Kidney epithelial cell (primary cell): ENCODE data around the gene HOXB6. TPM values are rescaled to one million over a fixed set of nuclear protein-coding genes. Genes with fewer than 3 reads are reported as not detected.

Source experiments
- DNase-seq: peaks from one replicate; pipeline ENCODE4 v3.0.0-alpha.2; 2010; ENCODE audit warnings: low read depth
- H3K27me3 ChIP-seq: 2 replicates; pipeline ENCODE4 v1.6.0; 2011; ENCODE audit warnings: low read length; ENCODE audit not compliant: control insufficient read depth, insufficient read depth
- H3K36me3 ChIP-seq: 2 replicates; pipeline ENCODE4 v1.5.1; 2011; ENCODE audit warnings: low read length; ENCODE audit not compliant: control insufficient read depth, insufficient read depth
- H3K4me3 ChIP-seq: 2 replicates; pipeline ENCODE4 v1.5.1; 2011; ENCODE audit warnings: low read depth, mild to moderate bottlenecking, control low read depth, low read length
- total RNA-seq: library from RNA; depleted of rRNA; stranded (reverse); fragments of >200 nt; gene quantifications from 2 replicates; pipeline ENCODE4 v1.2.3, GENCODE V29; 2015
- TF ChIP-seq, protein P1 (sequence below): IDR thresholded peaks from 2 replicates; pipeline ENCODE4 v1.5.1; 2011; ENCODE audit warnings: mild to moderate bottlenecking, moderate library complexity, low read length, control low read depth, inconsistent platforms; ENCODE audit not compliant: insufficient read depth, poor library complexity, severe bottlenecking

The HOXB6 gene
- total RNA-seq = 29.8 and 30.7 TPM in 2 replicates

- peak; percentile 55 for DNase-seq
- peak within 1 kb of the TSS; percentile 92 for H3K4me3 ChIP-seq
- TF ChIP-seq, protein P1, sequence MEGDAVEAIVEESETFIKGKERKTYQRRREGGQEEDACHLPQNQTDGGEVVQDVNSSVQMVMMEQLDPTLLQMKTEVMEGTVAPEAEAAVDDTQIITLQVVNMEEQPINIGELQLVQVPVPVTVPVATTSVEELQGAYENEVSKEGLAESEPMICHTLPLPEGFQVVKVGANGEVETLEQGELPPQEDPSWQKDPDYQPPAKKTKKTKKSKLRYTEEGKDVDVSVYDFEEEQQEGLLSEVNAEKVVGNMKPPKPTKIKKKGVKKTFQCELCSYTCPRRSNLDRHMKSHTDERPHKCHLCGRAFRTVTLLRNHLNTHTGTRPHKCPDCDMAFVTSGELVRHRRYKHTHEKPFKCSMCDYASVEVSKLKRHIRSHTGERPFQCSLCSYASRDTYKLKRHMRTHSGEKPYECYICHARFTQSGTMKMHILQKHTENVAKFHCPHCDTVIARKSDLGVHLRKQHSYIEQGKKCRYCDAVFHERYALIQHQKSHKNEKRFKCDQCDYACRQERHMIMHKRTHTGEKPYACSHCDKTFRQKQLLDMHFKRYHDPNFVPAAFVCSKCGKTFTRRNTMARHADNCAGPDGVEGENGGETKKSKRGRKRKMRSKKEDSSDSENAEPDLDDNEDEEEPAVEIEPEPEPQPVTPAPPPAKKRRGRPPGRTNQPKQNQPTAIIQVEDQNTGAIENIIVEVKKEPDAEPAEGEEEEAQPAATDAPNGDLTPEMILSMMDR = no peak
- H3K27me3 ChIP-seq = no peaks in the 10 kb centered on the region
- no peaks in the 10 kb centered on the region for H3K36me3 ChIP-seq
These were observed at the start of gene HOXB6 for GRCh38 chr17:48604770-48605329. HOXB6 (minus strand) TSS chr17:48604986; CDS start chr17:48598150, 6,836 bp downstream.

DNA sequence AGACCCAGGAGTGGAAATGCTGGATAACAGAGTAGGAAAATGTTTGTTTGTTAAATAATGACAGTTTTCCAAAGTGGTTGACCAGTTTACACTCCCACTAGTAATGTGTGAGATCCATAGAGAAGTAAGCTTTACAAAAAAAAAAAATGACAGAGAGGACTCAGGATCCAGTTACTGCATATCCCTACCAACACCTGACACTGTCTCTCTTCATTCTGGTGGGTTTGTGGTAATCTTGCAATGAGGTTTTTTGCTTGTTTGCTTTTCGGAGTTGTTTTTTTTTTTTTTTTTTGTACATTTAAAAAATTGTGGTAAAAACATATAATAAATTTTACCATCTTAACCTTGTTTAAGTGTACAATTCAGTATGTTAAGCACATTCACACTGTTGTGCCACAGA, 45.0 kb upstream of the HOXB6 start:
- Histone ChIP-seq H3K27me3 (no peaks in the 10 kb centered on the region), H3K36me3 (no peaks in the 10 kb centered on the region), H3K4me3 (no peak overlapping the region)
- TF ChIP-seq, protein P1 = no peak
- no peak for DNase-seq

DNA sequence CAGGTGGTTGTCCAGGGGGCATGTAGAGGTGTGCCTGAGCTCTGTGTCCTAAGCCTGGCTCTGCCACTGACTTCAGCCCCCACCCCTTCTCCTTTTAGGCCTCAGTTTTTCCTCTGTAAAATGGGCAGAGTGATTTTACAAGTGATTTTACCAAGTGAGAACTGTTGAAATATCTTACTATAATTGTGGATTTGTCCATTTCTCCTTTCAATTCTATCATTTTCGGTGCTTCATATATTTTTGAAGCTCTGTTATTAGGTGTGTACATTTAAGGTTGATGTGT, 43.1 kb upstream of the HOXB6 start:
- no peak for DNase-seq
- Histone ChIP-seq H3K36me3 (no peaks in the 10 kb centered on the region), H3K27me3 (no peaks in the 10 kb centered on the region), H3K4me3 (peak overlapping the region; percentile 74)
- TF ChIP-seq, protein P1 = no peak

DNA sequence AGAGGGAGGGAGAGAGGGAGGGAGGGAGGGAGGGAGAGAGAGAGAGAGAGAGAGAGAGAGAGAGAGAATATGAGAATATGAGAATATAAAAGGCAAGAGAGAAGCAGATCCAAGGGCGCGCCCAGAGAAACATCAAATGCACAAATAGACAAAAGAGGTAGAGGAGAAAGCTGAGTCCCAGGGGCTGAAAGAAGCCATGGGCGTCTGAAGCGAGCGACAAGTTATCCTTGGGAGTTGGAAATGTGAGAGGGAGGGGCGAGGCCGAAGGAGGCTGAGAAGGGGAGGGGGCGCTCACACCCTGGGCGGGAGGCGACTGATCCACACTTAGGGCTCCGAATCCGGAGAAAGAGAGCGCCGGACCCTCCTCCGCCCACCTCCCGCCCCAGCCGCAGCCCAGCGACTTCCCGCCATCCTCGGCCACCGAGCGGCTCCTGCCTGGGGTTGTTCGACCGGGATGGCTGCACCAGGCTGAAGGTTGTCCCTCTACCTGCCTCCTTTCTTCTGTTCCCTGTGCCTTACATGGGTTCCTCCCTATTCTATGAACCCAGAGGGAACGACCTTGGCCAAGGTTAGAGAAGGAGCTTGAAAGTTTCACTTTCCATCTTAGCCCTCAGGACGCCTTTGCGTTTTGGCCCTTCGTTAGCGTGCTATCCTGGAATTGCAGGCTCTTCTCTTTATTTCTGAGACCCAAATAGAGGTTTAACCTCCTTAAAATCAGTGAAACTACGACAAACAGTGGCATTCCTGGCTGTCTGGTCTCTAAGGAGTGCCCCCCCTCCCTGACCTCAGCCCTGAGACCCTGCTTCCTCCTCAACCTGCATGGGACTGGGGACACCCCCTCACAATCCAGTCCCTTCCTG, 42.5 kb upstream of the HOXB6 start:
- DNase-seq = no peak
- TF ChIP-seq, protein P1 = no peak
- H3K4me3 ChIP-seq = peak overlapping the region; percentile 74
- no peaks in the 10 kb centered on the region for H3K27me3 ChIP-seq
- H3K36me3 ChIP-seq = peaks cover 1% of the 10 kb centered on the region

GRCh38 chr17:48646183-48647102, 41.7 kb upstream of the HOXB6 start:
- Histone ChIP-seq H3K4me3 (peak overlapping the region; percentile 74), H3K36me3 (peaks cover 1% of the 10 kb centered on the region), H3K27me3 (no peaks in the 10 kb centered on the region)
- TF ChIP-seq, protein P1 = no peak
- DNase-seq = no peak
